ENCODE data around the gene SLC11A1. TPM values are rescaled to one million over a fixed set of nuclear protein-coding genes. Genes with fewer than 3 reads are reported as not detected.

Gene SLC11A1
- total RNA-seq (10 to 100 TPM in 3 of 5 donors, 1 to 10 TPM in 1, not detected in 1; 8.9 to 20.4 (median 16.9) TPM), polyA plus RNA-seq (1 to 10 TPM; 4.2 to 4.7 (median 4.5) TPM)
- long read RNA-seq, donor 1: 0 reads
- long read RNA-seq, donor 2: 0 reads
- long read RNA-seq, donor 3: 0 reads
- long read RNA-seq, donor 4: 0 reads
- long read RNA-seq, donor 5: 0 reads
- long read RNA-seq, donor 6: 0 reads
- long read RNA-seq, donor 7: 0 reads
- long read RNA-seq, donor 8: 0 reads
- long read RNA-seq, donor 9: 0 reads
- long read RNA-seq, donor 10: 0 reads

- WGBS, 5 donors: 58 to 78% (median 65%) methylated on average over 11 to 13 of the region's 13 CpGs
- intact Hi-C loops (cut with DNase I; ENCODE audit: low total_unique reads): no loop called here
- peak in 1 of 2 donors; percentile 50 for DNase-seq
These were observed at the start of gene SLC11A1 for GRCh38 chr2:218381916-218382366. TSS of gene SLC11A1 (plus strand) at chr2:218382273. CDS start at chr2:218382369, 96 bp downstream.

GRCh38 chr2:218332288-218332687 is 49.8 kb upstream of the SLC11A1 start:
- peak overlapping the region in 4 of 5 donors; percentile 13 to 70 (median 52) for H3K27ac ChIP-seq
- no peak overlapping the region for H3K4me3 ChIP-seq
- H3K9me3 ChIP-seq: no peaks in the 10 kb centered on the region
- 77 to 100% (median 90%) methylated on average over 1 of the region's 1 CpG for WGBS, 5 donors
- H3K36me3 ChIP-seq: no peaks in the 10 kb centered on the region
- no peak for DNase-seq
- TF ChIP-seq POLR2A (IDR thresholded peaks at IDR 0.05): no peak
- TF ChIP-seq POLR2AphosphoS5 (IDR thresholded peaks at IDR 0.05): no peak
- TF ChIP-seq EP300 (IDR thresholded peaks at IDR 0.05): no peak
- TF ChIP-seq CTCF (IDR thresholded peaks at IDR 0.05): no peak
- intact Hi-C loops (cut with DNase I; ENCODE audit: low total_unique reads): no loop called here
- H3K4me1 ChIP-seq: peaks cover 2 to 70% (median 20%) of the 10 kb centered on the region in 4 donors
- H3K27me3 ChIP-seq: no peaks in the 10 kb centered on the region

More at GRCh38 chr2:218381916-218382366, at the start of gene SLC11A1:
- Histone ChIP-seq H3K27me3 (no peaks in the 10 kb centered on the region), H3K9me3 (no peaks in the 10 kb centered on the region), H3K4me1 (peaks cover 0 to 8% (median 2%) of the 10 kb centered on the region in 4 donors), H3K36me3 (no peaks in the 10 kb centered on the region), H3K4me3 (peak within 1 kb of the TSS in 3 of 4 donors; percentile 9 to 40 (median 30)), H3K27ac (peak within 1 kb of the TSS in 3 of 5 donors; percentile 45 to 78 (median 71))
- TF ChIP-seq POLR2AphosphoS5 (IDR thresholded peaks at IDR 0.05) (peak in 2 of 3 donors; percentile 27 to 53), POLR2A (IDR thresholded peaks at IDR 0.05) (peak in 1 of 4 donors; percentile 13), CTCF (IDR thresholded peaks at IDR 0.05) (no peak)

GRCh38 chr2:218332920-218333645 is 49.0 kb upstream of the SLC11A1 start:
- DNase-seq: peak in 1 of 2 donors; percentile 59
- intact Hi-C loops (cut with DNase I; ENCODE audit: low total_unique reads): no loop called here
- peaks cover 0 to 62% (median 16%) of the 10 kb centered on the region in 4 donors for H3K4me1 ChIP-seq
- H3K9me3 ChIP-seq: no peaks in the 10 kb centered on the region
- 57 to 66% (median 62%) methylated on average over 16 of the region's 16 CpGs for WGBS, 5 donors
- no peaks in the 10 kb centered on the region for H3K27me3 ChIP-seq
- peak overlapping the region; percentile 1 to 70 (median 46) for H3K27ac ChIP-seq
- TF ChIP-seq POLR2A (IDR thresholded peaks at IDR 0.05): no peak
- peak in 1 of 3 donors; percentile 20 for TF ChIP-seq POLR2AphosphoS5 (IDR thresholded peaks at IDR 0.05)
- H3K4me3 ChIP-seq: no peak overlapping the region
- H3K36me3 ChIP-seq: no peaks in the 10 kb centered on the region

GRCh38 chr2:218334531-218334930 is 47.5 kb upstream of the SLC11A1 start:
- DNase-seq: no peak
- whole genome bisulfite sequencing, 5 donors: 98 to 100% (median 100%) methylated on average over 3 of the region's 3 CpGs
- no peak for TF ChIP-seq POLR2A (IDR thresholded peaks at IDR 0.05)
- no peak for TF ChIP-seq CTCF (IDR thresholded peaks at IDR 0.05)
- TF ChIP-seq POLR2AphosphoS5 (IDR thresholded peaks at IDR 0.05): no peak
- TF ChIP-seq EP300 (IDR thresholded peaks at IDR 0.05): no peak

More at GRCh38 chr2:218334531-218334930, 47.5 kb upstream of the SLC11A1 start:
- no peak overlapping the region for H3K27ac ChIP-seq
- no peaks in the 10 kb centered on the region for H3K9me3 ChIP-seq
- H3K4me1 ChIP-seq: peaks cover 0 to 49% (median 11%) of the 10 kb centered on the region in 4 donors
- peaks cover 0 to 3% (median under 1%) of the 10 kb centered on the region in 4 donors for H3K36me3 ChIP-seq
- no peak overlapping the region for H3K4me3 ChIP-seq
- intact Hi-C loops (cut with DNase I; ENCODE audit: low total_unique reads): no loop called here
- H3K27me3 ChIP-seq: no peaks in the 10 kb centered on the region

Data from stomach (tissue), 19 donors.